Neural cell (in vitro differentiated cells): ENCODE measurements around the gene GPC5. TPM values are rescaled to one million over a fixed set of nuclear protein-coding genes. Genes with fewer than 3 reads are reported as not detected.

Source experiments
- H2AFZ ChIP-seq: fragments of 200-600, 300-800 bp; sonication (generic), shearing (Covaris generic); 2 replicates; pipeline ENCODE4 v1.6.0; 2014; ENCODE audit warnings: low read depth, mild to moderate bottlenecking, antibody characterized with exemption, low read length, moderate library complexity
- H3F3A ChIP-seq: fragments of 200-600 bp; shearing (Covaris generic); 2 replicates; pipeline ENCODE4 v1.6.1; 2016; ENCODE audit warnings: mild to moderate bottlenecking, moderate library complexity, mixed read lengths, antibody characterized with exemption, low read length; ENCODE audit not compliant: insufficient read depth, poor library complexity, severe bottlenecking
- H3K27ac ChIP-seq: fragments of 200-600, 300-800 bp; sonication (generic), shearing (Covaris generic); 2 replicates; pipeline ENCODE4 v1.5.1; 2014; ENCODE audit warnings: mild to moderate bottlenecking, low read length, moderate library complexity
- H3K27me3 ChIP-seq: fragments of 300-800, 200-600 bp; sonication (generic), shearing (Covaris generic); 2 replicates; pipeline ENCODE4 v1.6.0; 2014; ENCODE audit warnings: mild to moderate bottlenecking, low read depth, low read length, moderate library complexity; ENCODE audit not compliant: insufficient read depth
- H3K36me3 ChIP-seq: fragments of 300-800, 200-600 bp; sonication (generic), shearing (Covaris generic); 2 replicates; pipeline ENCODE4 v1.5.1; 2014; ENCODE audit warnings: mild to moderate bottlenecking, antibody characterized with exemption, low read length, moderate library complexity; ENCODE audit not compliant: insufficient read depth
- H3K4me2 ChIP-seq: fragments of 300-800, 200-600 bp; sonication (generic), shearing (Covaris generic); 2 replicates; pipeline ENCODE4 v1.6.0; 2014; ENCODE audit warnings: mild to moderate bottlenecking, low read length
- H3K4me3 ChIP-seq: fragments of 300-800, 200-600 bp; sonication (generic), shearing (Covaris generic); 2 replicates; pipeline ENCODE4 v1.5.1; 2014; ENCODE audit warnings: mild to moderate bottlenecking, low read length, moderate library complexity
- H3K79me2 ChIP-seq: fragments of 200-600 bp; shearing (Covaris generic); replicated peaks from 2 replicates; pipeline ENCODE4 v1.6.0; 2014; ENCODE audit warnings: mild to moderate bottlenecking, low read length, moderate library complexity; ENCODE audit not compliant: insufficient read depth
- H3K9ac ChIP-seq: fragments of 300-800, 200-600 bp; sonication (generic), shearing (Covaris generic); 2 replicates; pipeline ENCODE4 v1.6.1; 2016; ENCODE audit warnings: mild to moderate bottlenecking, low read length, mixed read lengths
- H3K9me2 ChIP-seq: fragments of 200-600 bp; shearing (Covaris generic); 2 replicates; pipeline ENCODE4 v1.6.1; 2016; ENCODE audit warnings: mild to moderate bottlenecking, low read length, mixed read lengths; ENCODE audit not compliant: insufficient read depth
- H3K9me3 ChIP-seq: fragments of 200-600, 300-800 bp; sonication (generic), shearing (Covaris generic); 2 replicates; pipeline ENCODE4 v1.6.1; 2016; ENCODE audit warnings: mild to moderate bottlenecking, mixed run types, low read length, moderate library complexity, mixed read lengths
- H4K20me1 ChIP-seq: fragments of 200-600 bp; shearing (Covaris generic); 2 replicates; pipeline ENCODE4 v1.6.1; 2016; ENCODE audit warnings: mild to moderate bottlenecking, mixed run types; ENCODE audit not compliant: insufficient read depth
- CTCF ChIP-seq: fragments of 450-650 bp; IDR thresholded peaks from 2 replicates; pipeline ENCODE4 v1.5.1; 2014; ENCODE audit warnings: antibody characterized with exemption, mild to moderate bottlenecking, moderate library complexity; ENCODE audit not compliant: poor library complexity, severe bottlenecking
- EP300 ChIP-seq: fragments of 450-650 bp; conservative IDR thresholded peaks from 2 replicates; pipeline ENCODE4 v1.6.1; 2014; ENCODE audit warnings: antibody characterized with exemption, mild to moderate bottlenecking, moderate library complexity; ENCODE audit not compliant: poor library complexity, severe bottlenecking
- EZH2 ChIP-seq: fragments of 200-600, 300-800 bp; shearing (Covaris generic), sonication (generic); IDR thresholded peaks from 2 replicates; pipeline ENCODE4 v1.6.1; 2014; ENCODE audit warnings: antibody characterized with exemption, low read length, borderline replicate concordance, mild to moderate bottlenecking; ENCODE audit not compliant: insufficient read depth, poor library complexity, severe bottlenecking
- MXI1 ChIP-seq: fragments of 450-650 bp; conservative IDR thresholded peaks from 2 replicates; pipeline ENCODE4 v1.6.1; 2014; ENCODE audit warnings: antibody characterized with exemption, mild to moderate bottlenecking; ENCODE audit not compliant: poor library complexity, severe bottlenecking
- POLR2AphosphoS5 ChIP-seq: IDR thresholded peaks from 2 replicates; pipeline ENCODE4 v1.6.1; 2012
- RAD21 ChIP-seq: fragments of 450-650 bp; conservative IDR thresholded peaks from 2 replicates; pipeline ENCODE4 v1.6.1; 2014; ENCODE audit warnings: antibody characterized with exemption, mild to moderate bottlenecking, moderate library complexity
- REST ChIP-seq: IDR thresholded peaks from 2 replicates; pipeline ENCODE4 v1.6.1; 2012; ENCODE audit warnings: borderline replicate concordance
- SMC3 ChIP-seq: fragments of 450-650 bp; conservative IDR thresholded peaks from 2 replicates; pipeline ENCODE4 v1.6.1; 2014; ENCODE audit warnings: antibody characterized with exemption, mild to moderate bottlenecking, moderate library complexity; ENCODE audit not compliant: poor library complexity
- TAF1 ChIP-seq: IDR thresholded peaks from 2 replicates; pipeline ENCODE4 v1.6.1; 2012; ENCODE audit warnings: low read depth
- polyA plus RNA-seq: library from polyadenylated mRNA; depleted of rRNA; stranded (reverse); fragments of >200 nt; gene quantifications from 2 replicates; pipeline ENCODE4 v1.2.3, GENCODE V29; 2014

GPC5 gene
- polyA plus RNA-seq, 1 donor from 2014 or later: 5.0 TPM

GRCh38 chr13:92221916-92222315 lies 823.5 kb downstream of the GPC5 start:
- Histone ChIP-seq H3K9ac (no peak overlapping the region), H3K79me2 (no peaks in the 10 kb centered on the region), H3K9me3 (no peaks in the 10 kb centered on the region), H2AFZ (no peak overlapping the region), H3F3A (no peaks in the 10 kb centered on the region), H3K27me3 (no peaks in the 10 kb centered on the region), H3K4me3 (no peak overlapping the region), H3K4me2 (no peak overlapping the region), H4K20me1 (no peaks in the 10 kb centered on the region), H3K36me3 (no peaks in the 10 kb centered on the region), H3K27ac (no peak overlapping the region), H3K9me2 (no peaks in the 10 kb centered on the region)
- TF ChIP-seq EP300: no peak
- TF ChIP-seq RAD21: no peak
- no peak for TF ChIP-seq MXI1
- no peak for TF ChIP-seq EZH2
- TF ChIP-seq POLR2AphosphoS5: no peak
- TF ChIP-seq CTCF: no peak
- TF ChIP-seq REST: no peak
- no peak for TF ChIP-seq TAF1
- TF ChIP-seq SMC3: no peak

GRCh38 chr13:92224052-92224821 lies 825.8 kb downstream of the GPC5 start:
- H3K27ac ChIP-seq: no peak overlapping the region
- no peak overlapping the region for H3K4me2 ChIP-seq

More at GRCh38 chr13:92224052-92224821, 825.8 kb downstream of the GPC5 start:
- Histone ChIP-seq H3K9ac (no peak overlapping the region), H3K36me3 (no peaks in the 10 kb centered on the region), H3K9me2 (no peaks in the 10 kb centered on the region), H4K20me1 (no peaks in the 10 kb centered on the region), H2AFZ (no peak overlapping the region), H3K4me3 (no peak overlapping the region), H3K9me3 (no peaks in the 10 kb centered on the region), H3F3A (no peaks in the 10 kb centered on the region), H3K27me3 (no peaks in the 10 kb centered on the region), H3K79me2 (no peaks in the 10 kb centered on the region)
- TF ChIP-seq TAF1 (no peak), CTCF (no peak), POLR2AphosphoS5 (no peak)
